HepG2 (cell line): ENCODE results near the gene ADARB1. TPM values are rescaled to one million over a fixed set of nuclear protein-coding genes. Genes with fewer than 3 reads are reported as not detected.
A peak's percentile ranks its signal among the peaks of the same experiment; 100 is the strongest.

Source experiments
- HOXA9 ChIP-seq: sonication (generic); formaldehyde crosslinking; IDR thresholded peaks from 2 replicates; pipeline ENCODE4 v1.8.1; 2022; ENCODE audit warnings: missing genetic modification reagents, mild to moderate bottlenecking, moderate library complexity, borderline replicate concordance
- POLR2G ChIP-seq: fragments of 200-400 bp; formaldehyde crosslinking; IDR thresholded peaks from 2 replicates; pipeline ENCODE4 v1.6.1; 2018; ENCODE audit warnings: mild to moderate bottlenecking, low read depth, low read length, moderate library complexity
- RBFOX2 ChIP-seq: fragments of 200-400 bp; formaldehyde crosslinking; IDR thresholded peaks from 2 replicates; pipeline ENCODE4 v1.6.1; 2017; ENCODE audit warnings: low read depth, mild to moderate bottlenecking, low read length
- SRSF4 ChIP-seq: fragments of 200-400 bp; formaldehyde crosslinking; IDR thresholded peaks from one replicate; pipeline ENCODE4 v1.6.1; 2018; ENCODE audit warnings: mild to moderate bottlenecking, low read depth, low read length, moderate library complexity; ENCODE audit not compliant: poor library complexity, severe bottlenecking
- polyA plus RNA-seq, 8 experiments: library from polyadenylated mRNA; depleted of rRNA in 3 of 8; stranded (reverse) in 7 of 8; unstranded in 1 of 8; fragments of >200 nt; fragmentation: Illumina TruSeq in 4 of 8; extraction: Trizol in 4 of 8; gene quantifications; 2 replicates each; pipeline versions ENCODE4 v1.2.1 to v1.2.3, GENCODE V29; 2011 to 2016; ENCODE audit warnings: low read depth in 4 of 8, missing spikeins in 1 of 8, mixed read lengths in 1 of 8; ENCODE audit not compliant: insufficient read depth in 1 of 8
- total RNA-seq, 5 experiments: library from RNA; depleted of rRNA; stranded (reverse); fragments of >200 nt; fragmentation: Illumina TruSeq; extraction: Trizol; gene quantifications; 2 replicates each; pipeline ENCODE4 v1.2.3, GENCODE V29; 2016; ENCODE audit warnings: low read depth in 1 of 5
- TF ChIP-seq, protein P1 (sequence below): sonication (generic); formaldehyde crosslinking; IDR thresholded peaks from 2 replicates; pipeline ENCODE4 v1.5.0; 2020; ENCODE audit warnings: mild to moderate bottlenecking, missing genetic modification reagents, moderate library complexity
- TF ChIP-seq, protein P2 (sequence below): sonication (generic); formaldehyde crosslinking; IDR thresholded peaks from 2 replicates; pipeline ENCODE4 v1.4.0; 2020; ENCODE audit warnings: mild to moderate bottlenecking, missing genetic modification reagents
- TF ChIP-seq, protein P3 (sequence below): fragments of 450-650 bp; IDR thresholded peaks from 2 replicates; pipeline ENCODE4 v1.6.1; 2017; ENCODE audit warnings: mild to moderate bottlenecking
- TF ChIP-seq, protein P4 (sequence below): sonication (generic); formaldehyde crosslinking; IDR thresholded peaks from 2 replicates; pipeline ENCODE4 v1.4.0; 2020; ENCODE audit warnings: missing genetic modification reagents, mild to moderate bottlenecking, borderline replicate concordance
- TF ChIP-seq, protein P5 (sequence below): sonication (generic); formaldehyde crosslinking; IDR thresholded peaks from 2 replicates; pipeline ENCODE4 v1.5.0; 2020; ENCODE audit warnings: mild to moderate bottlenecking, missing genetic modification reagents, borderline replicate concordance
- TF ChIP-seq, protein P6 (sequence below): sonication (generic); formaldehyde crosslinking; IDR thresholded peaks from 2 replicates; pipeline ENCODE4 v1.5.1; 2020; ENCODE audit warnings: missing genetic modification reagents, mild to moderate bottlenecking, borderline replicate concordance

The ADARB1 gene
- total and polyA plus RNA-seq, 2 of the 13 experiments (the other 11 are each of a cell fraction or from before 2014, with no cell fraction given): 6.6 to 10.0 TPM

DNA sequence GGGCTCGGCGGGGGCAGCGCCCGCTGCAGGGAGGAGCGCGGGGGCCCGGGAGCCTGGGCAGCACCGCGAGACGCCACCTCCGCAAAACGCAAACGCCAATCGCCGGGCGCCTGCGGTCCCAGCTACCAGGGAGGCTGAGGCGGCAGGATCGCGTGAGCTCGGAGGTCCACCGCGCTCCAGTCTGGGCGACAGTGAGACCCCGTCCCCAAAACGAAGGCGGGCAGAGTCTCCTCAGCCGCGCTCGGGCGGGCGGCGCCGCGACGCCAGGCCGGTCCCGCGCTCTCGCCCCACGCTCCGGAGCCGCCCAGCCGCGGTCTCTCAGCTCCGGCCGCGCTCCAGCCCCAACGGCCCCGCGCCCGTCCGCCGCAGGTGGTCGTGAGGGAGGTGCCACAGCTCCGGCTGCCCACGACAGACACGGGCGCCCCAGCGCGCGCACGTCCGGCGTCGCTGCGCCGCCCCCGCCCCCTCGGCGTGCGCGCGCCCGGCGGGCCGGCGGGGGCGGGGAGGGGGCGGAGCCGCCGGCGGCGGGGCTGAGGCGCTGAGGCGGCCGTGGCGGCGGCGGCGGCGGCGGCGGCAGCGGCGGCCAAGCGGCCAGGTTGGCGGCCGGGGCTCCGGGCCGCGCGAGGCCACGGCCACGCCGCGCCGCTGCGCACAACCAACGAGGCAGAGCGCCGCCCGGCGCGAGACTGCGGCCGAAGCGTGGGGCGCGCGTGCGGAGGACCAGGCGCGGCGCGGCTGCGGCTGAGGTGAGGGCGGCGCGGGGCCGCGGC lies at the start of gene ADARB1 (continued):
- TF ChIP-seq, protein P1, sequence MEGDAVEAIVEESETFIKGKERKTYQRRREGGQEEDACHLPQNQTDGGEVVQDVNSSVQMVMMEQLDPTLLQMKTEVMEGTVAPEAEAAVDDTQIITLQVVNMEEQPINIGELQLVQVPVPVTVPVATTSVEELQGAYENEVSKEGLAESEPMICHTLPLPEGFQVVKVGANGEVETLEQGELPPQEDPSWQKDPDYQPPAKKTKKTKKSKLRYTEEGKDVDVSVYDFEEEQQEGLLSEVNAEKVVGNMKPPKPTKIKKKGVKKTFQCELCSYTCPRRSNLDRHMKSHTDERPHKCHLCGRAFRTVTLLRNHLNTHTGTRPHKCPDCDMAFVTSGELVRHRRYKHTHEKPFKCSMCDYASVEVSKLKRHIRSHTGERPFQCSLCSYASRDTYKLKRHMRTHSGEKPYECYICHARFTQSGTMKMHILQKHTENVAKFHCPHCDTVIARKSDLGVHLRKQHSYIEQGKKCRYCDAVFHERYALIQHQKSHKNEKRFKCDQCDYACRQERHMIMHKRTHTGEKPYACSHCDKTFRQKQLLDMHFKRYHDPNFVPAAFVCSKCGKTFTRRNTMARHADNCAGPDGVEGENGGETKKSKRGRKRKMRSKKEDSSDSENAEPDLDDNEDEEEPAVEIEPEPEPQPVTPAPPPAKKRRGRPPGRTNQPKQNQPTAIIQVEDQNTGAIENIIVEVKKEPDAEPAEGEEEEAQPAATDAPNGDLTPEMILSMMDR (CRISPR knock-in tag): no peak
- peak; percentile 84 for TF ChIP-seq RBFOX2
- TF ChIP-seq POLR2G: peak; percentile 73
- TF ChIP-seq, protein P2, sequence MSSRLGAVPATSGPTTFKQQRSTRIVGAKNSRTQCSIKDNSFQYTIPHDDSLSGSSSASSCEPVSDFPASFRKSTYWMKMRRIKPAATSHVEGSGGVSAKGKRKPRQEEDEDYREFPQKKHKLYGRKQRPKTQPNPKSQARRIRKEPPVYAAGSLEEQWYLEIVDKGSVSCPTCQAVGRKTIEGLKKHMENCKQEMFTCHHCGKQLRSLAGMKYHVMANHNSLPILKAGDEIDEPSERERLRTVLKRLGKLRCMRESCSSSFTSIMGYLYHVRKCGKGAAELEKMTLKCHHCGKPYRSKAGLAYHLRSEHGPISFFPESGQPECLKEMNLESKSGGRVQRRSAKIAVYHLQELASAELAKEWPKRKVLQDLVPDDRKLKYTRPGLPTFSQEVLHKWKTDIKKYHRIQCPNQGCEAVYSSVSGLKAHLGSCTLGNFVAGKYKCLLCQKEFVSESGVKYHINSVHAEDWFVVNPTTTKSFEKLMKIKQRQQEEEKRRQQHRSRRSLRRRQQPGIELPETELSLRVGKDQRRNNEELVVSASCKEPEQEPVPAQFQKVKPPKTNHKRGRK (CRISPR knock-in tag): no peak
- TF ChIP-seq, protein P3, sequence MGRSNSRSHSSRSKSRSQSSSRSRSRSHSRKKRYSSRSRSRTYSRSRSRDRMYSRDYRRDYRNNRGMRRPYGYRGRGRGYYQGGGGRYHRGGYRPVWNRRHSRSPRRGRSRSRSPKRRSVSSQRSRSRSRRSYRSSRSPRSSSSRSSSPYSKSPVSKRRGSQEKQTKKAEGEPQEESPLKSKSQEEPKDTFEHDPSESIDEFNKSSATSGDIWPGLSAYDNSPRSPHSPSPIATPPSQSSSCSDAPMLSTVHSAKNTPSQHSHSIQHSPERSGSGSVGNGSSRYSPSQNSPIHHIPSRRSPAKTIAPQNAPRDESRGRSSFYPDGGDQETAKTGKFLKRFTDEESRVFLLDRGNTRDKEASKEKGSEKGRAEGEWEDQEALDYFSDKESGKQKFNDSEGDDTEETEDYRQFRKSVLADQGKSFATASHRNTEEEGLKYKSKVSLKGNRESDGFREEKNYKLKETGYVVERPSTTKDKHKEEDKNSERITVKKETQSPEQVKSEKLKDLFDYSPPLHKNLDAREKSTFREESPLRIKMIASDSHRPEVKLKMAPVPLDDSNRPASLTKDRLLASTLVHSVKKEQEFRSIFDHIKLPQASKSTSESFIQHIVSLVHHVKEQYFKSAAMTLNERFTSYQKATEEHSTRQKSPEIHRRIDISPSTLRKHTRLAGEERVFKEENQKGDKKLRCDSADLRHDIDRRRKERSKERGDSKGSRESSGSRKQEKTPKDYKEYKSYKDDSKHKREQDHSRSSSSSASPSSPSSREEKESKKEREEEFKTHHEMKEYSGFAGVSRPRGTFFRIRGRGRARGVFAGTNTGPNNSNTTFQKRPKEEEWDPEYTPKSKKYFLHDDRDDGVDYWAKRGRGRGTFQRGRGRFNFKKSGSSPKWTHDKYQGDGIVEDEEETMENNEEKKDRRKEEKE: no peak
- no peak for TF ChIP-seq HOXA9 (CRISPR knock-in tag)
- no peak for TF ChIP-seq SRSF4
- TF ChIP-seq, protein P4, sequence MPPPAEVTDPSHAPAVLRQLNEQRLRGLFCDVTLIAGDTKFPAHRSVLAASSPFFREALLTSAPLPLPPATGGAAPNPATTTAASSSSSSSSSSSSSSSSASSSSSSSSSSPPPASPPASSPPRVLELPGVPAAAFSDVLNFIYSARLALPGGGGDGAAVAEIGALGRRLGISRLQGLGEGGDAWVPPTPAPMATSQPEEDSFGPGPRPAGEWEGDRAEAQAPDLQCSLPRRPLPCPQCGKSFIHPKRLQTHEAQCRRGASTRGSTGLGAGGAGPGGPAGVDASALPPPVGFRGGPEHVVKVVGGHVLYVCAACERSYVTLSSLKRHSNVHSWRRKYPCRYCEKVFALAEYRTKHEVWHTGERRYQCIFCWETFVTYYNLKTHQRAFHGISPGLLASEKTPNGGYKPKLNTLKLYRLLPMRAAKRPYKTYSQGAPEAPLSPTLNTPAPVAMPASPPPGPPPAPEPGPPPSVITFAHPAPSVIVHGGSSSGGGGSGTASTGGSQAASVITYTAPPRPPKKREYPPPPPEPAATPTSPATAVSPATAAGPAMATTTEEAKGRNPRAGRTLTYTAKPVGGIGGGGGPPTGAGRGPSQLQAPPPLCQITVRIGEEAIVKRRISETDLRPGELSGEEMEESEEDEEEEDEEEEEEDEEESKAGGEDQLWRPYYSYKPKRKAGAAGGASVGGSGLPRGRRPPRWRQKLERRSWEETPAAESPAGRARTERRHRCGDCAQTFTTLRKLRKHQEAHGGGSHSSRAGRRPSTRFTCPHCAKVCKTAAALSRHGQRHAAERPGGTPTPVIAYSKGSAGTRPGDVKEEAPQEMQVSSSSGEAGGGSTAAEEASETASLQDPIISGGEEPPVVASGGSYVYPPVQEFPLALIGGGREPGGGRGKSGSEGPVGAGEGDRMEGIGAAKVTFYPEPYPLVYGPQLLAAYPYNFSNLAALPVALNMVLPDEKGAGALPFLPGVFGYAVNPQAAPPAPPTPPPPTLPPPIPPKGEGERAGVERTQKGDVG (CRISPR knock-in tag): no peak
- TF ChIP-seq, protein P5, sequence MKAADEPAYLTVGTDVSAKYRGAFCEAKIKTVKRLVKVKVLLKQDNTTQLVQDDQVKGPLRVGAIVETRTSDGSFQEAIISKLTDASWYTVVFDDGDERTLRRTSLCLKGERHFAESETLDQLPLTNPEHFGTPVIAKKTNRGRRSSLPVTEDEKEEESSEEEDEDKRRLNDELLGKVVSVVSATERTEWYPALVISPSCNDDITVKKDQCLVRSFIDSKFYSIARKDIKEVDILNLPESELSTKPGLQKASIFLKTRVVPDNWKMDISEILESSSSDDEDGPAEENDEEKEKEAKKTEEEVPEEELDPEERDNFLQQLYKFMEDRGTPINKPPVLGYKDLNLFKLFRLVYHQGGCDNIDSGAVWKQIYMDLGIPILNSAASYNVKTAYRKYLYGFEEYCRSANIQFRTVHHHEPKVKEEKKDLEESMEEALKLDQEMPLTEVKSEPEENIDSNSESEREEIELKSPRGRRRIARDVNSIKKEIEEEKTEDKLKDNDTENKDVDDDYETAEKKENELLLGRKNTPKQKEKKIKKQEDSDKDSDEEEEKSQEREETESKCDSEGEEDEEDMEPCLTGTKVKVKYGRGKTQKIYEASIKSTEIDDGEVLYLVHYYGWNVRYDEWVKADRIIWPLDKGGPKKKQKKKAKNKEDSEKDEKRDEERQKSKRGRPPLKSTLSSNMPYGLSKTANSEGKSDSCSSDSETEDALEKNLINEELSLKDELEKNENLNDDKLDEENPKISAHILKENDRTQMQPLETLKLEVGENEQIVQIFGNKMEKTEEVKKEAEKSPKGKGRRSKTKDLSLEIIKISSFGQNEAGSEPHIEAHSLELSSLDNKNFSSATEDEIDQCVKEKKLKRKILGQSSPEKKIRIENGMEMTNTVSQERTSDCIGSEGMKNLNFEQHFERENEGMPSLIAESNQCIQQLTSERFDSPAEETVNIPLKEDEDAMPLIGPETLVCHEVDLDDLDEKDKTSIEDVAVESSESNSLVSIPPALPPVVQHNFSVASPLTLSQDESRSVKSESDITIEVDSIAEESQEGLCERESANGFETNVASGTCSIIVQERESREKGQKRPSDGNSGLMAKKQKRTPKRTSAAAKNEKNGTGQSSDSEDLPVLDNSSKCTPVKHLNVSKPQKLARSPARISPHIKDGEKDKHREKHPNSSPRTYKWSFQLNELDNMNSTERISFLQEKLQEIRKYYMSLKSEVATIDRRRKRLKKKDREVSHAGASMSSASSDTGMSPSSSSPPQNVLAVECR (CRISPR knock-in tag): peak; percentile 43; the same call in 1 of the 2 replicates
- TF ChIP-seq, protein P6, sequence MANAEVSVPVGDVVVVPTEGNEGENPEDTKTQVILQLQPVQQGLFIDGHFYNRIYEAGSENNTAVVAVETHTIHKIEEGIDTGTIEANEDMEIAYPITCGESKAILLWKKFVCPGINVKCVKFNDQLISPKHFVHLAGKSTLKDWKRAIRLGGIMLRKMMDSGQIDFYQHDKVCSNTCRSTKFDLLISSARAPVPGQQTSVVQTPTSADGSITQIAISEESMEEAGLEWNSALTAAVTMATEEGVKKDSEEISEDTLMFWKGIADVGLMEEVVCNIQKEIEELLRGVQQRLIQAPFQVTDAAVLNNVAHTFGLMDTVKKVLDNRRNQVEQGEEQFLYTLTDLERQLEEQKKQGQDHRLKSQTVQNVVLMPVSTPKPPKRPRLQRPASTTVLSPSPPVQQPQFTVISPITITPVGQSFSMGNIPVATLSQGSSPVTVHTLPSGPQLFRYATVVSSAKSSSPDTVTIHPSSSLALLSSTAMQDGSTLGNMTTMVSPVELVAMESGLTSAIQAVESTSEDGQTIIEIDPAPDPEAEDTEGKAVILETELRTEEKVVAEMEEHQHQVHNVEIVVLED: peak; percentile 75
